Inflammatory macrophage treated with lipopolysaccharide for 4 hours (primary cell): ENCODE data around the gene ADCY10.
"Not testable (repeated sequence)": the region's sequence is repeated elsewhere in the genome, so short reads cannot be mapped to it uniquely, and the experiment has no call there.

ENCODE experiments used
- DNase-seq: peaks from one replicate; pipeline ENCODE4 v3.0.0-alpha.2; 2020

ADCY10 gene

GRCh38 chr1:167880580-167881021, 33.3 kb downstream of the ADCY10 start:
- no peak for DNase-seq

DNA sequence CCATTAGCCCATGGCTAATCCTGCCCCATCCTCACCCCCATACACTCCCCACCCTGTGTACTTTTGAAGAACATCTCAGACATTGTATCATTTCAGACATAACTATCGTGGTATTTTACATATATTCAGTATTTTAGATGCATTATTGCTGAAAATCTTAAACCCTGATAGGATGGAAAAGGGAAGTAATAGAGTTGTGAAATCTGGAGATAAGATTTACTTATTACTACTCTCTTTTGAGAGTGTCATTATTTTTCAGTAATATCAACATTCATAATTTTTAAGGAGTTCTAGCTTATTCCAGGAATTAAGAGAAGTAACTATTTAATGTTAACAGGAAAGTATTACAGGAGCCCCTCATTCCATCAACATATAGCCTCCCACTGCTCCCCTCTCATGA, 34.4 kb downstream of the ADCY10 start:
- no peak for DNase-seq

GRCh38 chr1:167878372-167879160, 35.4 kb downstream of the ADCY10 start:
- DNase-seq: no peak

DNA sequence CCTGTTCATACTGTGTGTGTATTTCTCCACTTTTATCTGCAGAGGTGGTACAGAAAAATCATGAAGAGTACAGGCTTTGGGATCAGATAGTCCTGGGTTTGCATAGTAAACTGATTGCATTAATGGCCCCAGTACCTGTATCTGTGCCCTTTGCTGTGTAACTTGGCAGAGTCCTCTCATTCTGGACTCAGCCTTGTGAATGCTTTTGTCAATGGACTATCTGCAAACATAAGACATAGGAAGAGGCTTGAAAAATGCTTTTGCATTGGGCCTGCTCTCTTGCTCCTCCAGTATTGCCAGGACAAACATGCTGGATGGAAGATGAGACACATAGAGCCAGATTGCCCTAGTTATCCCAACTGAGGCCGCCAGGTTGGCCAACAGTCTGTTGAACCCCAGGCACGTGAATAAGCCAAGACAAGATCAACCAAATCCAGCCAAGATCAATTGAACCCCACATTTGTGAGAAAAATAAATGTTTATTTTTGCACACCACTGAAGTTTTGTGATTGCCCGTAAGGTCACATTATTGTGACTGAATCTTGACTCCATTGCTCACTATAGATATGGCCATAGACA, 37.2 kb downstream of the ADCY10 start:
- DNase-seq: no peak

GRCh38 chr1:167871331-167871730, 42.6 kb downstream of the ADCY10 start:
- no peak for DNase-seq

- DNase-seq: not testable (repeated sequence)
Observed at GRCh38 chr1:167869157-167870001, 44.6 kb downstream of the ADCY10 start.

GRCh38 chr1:167866739-167867414, 47.1 kb downstream of the ADCY10 start:
- DNase-seq: not testable (repeated sequence)

DNA sequence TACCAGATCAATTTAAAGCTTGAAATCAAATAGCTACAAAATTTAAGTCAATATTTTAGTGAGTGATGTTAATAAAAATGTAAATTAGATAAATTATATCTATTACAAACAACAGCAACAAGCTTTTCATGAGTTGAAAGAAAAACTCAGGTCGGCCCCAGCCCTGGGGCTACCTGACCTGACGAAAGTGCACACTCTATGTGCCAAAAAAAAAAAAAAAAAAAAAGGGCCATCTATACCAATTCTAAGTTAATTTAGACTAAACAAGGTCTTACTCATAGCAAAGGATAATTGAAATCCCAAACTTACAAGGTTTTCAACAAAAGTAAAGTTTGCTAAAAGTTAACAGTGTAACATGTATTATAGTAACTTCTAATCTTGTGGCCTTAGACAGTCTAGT, 47.6 kb downstream of the ADCY10 start:
- not testable (repeated sequence) for DNase-seq

DNA sequence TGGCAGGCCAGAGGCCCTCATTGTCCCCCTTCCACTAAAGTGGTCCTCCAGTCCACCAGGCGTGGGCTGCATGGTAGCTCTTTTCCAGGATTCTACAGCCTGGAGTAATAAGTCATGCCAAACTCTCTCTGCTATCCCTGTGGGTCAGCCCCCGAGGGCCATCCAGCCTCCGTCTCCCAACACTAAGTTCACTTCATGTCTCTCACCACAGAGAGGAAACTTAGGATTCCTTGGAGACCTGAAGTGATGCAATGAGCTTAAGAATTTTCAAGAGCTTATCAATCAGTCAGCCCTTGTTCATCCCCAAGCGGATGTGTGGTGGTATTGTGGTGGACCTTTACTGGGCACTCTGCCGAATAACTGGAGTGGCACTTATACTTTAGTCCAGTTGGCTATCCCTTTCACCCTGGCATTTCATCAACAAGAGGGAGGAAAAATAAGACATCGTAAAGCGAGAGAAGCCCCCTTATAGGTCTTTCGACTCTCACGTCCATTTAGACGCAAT, 48.1 kb downstream of the ADCY10 start:
- not testable (repeated sequence) for DNase-seq

DNA sequence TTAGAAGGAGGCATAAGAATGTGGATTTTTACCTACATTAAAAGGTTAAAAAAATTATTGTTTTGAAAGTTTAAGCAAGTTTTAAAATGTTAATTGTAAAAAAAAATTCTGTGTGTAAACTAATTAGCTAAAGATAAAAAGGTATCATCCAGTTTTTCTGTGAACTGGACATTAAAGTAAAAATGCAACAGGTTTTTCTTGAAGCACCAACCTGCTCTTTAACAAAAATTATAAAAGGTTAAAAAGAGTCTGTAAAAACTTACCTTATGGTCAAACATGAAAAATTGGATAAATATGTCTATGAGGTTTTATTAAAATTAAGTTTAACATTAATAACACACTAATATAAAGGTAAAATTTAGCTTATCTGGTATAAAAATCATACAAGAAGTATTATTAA, 48.7 kb downstream of the ADCY10 start:
- not testable (repeated sequence) for DNase-seq

- no peak for DNase-seq
Observed at GRCh38 chr1:167864392-167865032, 49.4 kb downstream of the ADCY10 start.

GRCh38 chr1:167863921-167864279, 50.0 kb downstream of the ADCY10 start:
- DNase-seq: no peak

GRCh38 chr1:167863191-167863920, 50.6 kb downstream of the ADCY10 start:
- not testable (repeated sequence) for DNase-seq

DNA sequence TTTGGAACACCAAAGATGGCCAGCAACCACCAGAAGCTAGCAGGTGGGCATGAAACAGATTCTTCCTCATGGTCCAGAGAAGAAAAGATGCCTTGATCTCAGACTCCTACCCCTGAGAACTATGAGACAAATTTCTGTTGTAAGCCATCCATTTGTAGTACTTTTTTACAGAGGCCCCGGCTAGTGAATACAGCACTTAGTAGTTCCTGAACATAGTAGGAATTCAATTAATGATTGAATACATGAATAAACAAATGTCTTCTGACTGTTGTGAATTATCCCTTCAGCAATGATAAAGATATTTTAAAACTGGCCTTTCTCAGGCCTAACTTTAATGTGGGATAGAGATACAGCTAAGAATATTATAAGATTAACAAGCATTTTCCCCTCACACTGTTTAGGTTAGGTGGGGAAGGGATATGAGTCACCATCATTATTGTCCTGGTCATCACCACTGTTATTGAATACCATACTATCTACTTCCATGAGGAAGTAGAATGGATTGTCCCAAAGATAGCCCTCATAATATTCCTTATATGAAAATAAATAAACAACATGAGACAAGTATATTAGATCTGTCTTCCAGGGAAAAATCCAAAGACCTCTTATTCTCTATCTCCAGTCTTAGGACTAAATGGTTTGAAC, 51.4 kb downstream of the ADCY10 start:
- DNase-seq: no peak

DNA sequence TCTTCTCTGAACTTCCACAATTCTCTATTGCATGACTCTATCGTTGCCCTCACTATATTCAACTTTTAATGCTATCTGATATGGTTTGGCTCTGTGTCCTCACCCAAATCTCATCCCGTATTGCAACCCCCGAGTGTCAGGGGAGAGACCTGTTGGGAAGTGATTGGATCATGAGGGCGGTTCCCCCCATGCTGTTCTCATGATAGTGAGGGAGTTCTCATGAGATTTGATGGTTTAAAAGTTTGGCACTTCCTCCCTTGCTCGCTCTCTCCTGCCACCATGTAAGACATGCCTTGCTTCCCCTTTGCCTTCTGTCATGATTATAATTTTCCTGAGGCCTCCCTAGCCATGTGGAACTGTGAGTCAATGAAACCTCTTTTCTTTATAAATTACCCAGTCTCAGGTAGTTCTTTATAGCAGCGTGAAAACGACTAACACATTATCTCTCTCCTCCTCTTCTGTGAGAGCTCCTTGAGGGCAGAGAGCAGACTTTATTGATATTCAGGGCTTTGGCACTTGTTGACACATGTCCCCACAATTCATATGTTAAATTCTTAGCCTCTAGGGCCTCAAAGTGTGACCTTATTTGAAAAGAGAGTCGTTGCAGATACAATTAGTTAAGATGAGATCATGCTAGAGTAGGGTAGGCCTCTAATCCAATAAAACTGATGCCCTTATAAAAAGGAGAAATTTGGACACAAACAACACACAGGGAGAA, 52.1 kb downstream of the ADCY10 start:
- no peak for DNase-seq

GRCh38 chr1:167860231-167860923, 53.6 kb downstream of the ADCY10 start:
- no peak for DNase-seq

GRCh38 chr1:167856711-167857418, 57.1 kb downstream of the ADCY10 start:
- no peak for DNase-seq

DNA sequence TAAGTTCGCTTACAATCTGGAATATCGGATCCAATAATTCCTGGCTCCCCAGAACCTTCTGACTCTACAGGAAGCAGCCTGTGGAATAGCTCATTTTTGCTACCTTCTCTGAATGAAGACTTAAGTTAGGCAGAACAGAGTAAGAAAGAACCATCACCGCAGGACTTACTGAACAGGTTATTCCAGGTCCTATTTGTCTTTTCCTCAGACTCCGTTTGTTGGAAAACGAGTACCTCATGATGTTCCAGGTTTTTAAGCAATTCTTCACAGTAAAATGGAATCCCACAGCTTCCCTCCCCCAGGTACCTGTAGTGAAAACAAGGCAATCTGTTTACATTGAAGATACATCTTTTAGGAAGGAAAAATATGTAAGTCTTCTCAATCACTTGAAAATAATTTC, 59.8 kb downstream of the ADCY10 start:
- DNase-seq: no peak

- no peak for DNase-seq
Observed at GRCh38 chr1:167849666-167850065, 64.3 kb downstream of the ADCY10 start.
